GM12878 (cell line): Measurements from ENCODE around the gene ARID3B. TPM values are rescaled to one million over a fixed set of nuclear protein-coding genes. Genes with fewer than 3 reads are reported as not detected.

Source experiments
- BCL11A ChIP-seq: IDR thresholded peaks from 2 replicates; pipeline ENCODE4 v1.6.1; 2011; ENCODE audit warnings: low read depth, low read length
- E4F1 ChIP-seq: fragments of 450-650 bp; IDR thresholded peaks from 2 replicates; pipeline ENCODE4 v1.6.1; 2018; ENCODE audit warnings: borderline replicate concordance, mild to moderate bottlenecking; ENCODE audit not compliant: partially characterized antibody
- ESRRA ChIP-seq: IDR thresholded peaks from 2 replicates; pipeline ENCODE4 v1.6.1; 2012; ENCODE audit warnings: mild to moderate bottlenecking, low read length, improper control_type of control experiment
- MTA3 ChIP-seq: IDR thresholded peaks from 2 replicates; pipeline ENCODE4 v1.6.1; 2012; ENCODE audit warnings: low read length, inconsistent platforms, borderline replicate concordance
- MYC ChIP-seq: IDR thresholded peaks from 2 replicates; pipeline ENCODE4 v1.6.1; 2011; ENCODE audit warnings: mild to moderate bottlenecking, low read length, moderate library complexity, inconsistent platforms; ENCODE audit not compliant: insufficient read depth, insufficient replicate concordance, insufficient read length, severe bottlenecking
- PAX8 ChIP-seq: fragments of 450-650 bp; IDR thresholded peaks from 2 replicates; pipeline ENCODE4 v1.6.1; 2017; ENCODE audit warnings: mild to moderate bottlenecking, moderate library complexity
- POLR2AphosphoS2 ChIP-seq: IDR thresholded peaks from 2 replicates; pipeline ENCODE4 v1.6.1; 2011; ENCODE audit warnings: low read depth, mild to moderate bottlenecking, low read length, improper control_type of control experiment, moderate library complexity
- POU2F2 ChIP-seq: IDR thresholded peaks from 3 replicates; pipeline ENCODE4 v1.6.1; 2011; ENCODE audit warnings: low read depth, mild to moderate bottlenecking, low read length, borderline replicate concordance
- RELB ChIP-seq: fragments of 450-650 bp; IDR thresholded peaks from 2 replicates; pipeline ENCODE4 v1.6.1; 2017; ENCODE audit warnings: low read depth, mild to moderate bottlenecking, moderate library complexity
- RFX5 ChIP-seq: IDR thresholded peaks from 2 replicates; pipeline ENCODE4 v1.6.1; 2011; ENCODE audit warnings: low read depth, low read length, improper control_type of control experiment
- SMARCA5 ChIP-seq: fragments of 450-650 bp; IDR thresholded peaks from 2 replicates; pipeline ENCODE4 v1.6.1; 2017; ENCODE audit warnings: mild to moderate bottlenecking
- ZNF384 ChIP-seq: IDR thresholded peaks from 2 replicates; pipeline ENCODE4 v1.6.1; 2012; ENCODE audit warnings: low read depth, mild to moderate bottlenecking, low read length, improper control_type of control experiment, borderline replicate concordance
- polyA plus RNA-seq, 11 experiments: library from polyadenylated mRNA; depleted of rRNA in 4 of 11; unstranded in 6 of 11; stranded (reverse) in 5 of 11; fragments of >200 nt; fragmentation: Nextera tagmentation in 4 of 11; fragmentation: Illumina TruSeq in 1 of 11; extraction: Ambion mirVana in 4 of 11; extraction: Trizol in 1 of 11; gene quantifications; 1 replicate in 1 of 11; 2 replicates in 10 of 11; pipeline versions ENCODE4 v1.2.1 to v1.2.3, GENCODE V29; 2011 to 2016; ENCODE audit warnings: inconsistent platforms in 2 of 11, missing spikeins in 2 of 11, low read depth in 1 of 11
- total RNA-seq, 4 experiments: library from RNA; depleted of rRNA in 3 of 4; stranded (reverse); fragments of >200 nt in 3 of 4; fragmentation: Illumina TruSeq in 1 of 4; extraction: Trizol in 1 of 4; gene quantifications; 2 replicates each; pipeline versions ENCODE4 v1.2.1 to v1.2.3, GENCODE V29; 2013 to 2021

ARID3B gene
- total and polyA plus RNA-seq, 10 of the 15 experiments (the other 5 are each of a cell fraction or from before 2014, with no cell fraction given) = 1.1 to 33.4 (median 24.0) TPM

GRCh38 chr15:74578496-74578994 is 37.5 kb downstream of the ARID3B start (continued):
- TF ChIP-seq E4F1 = no peak
- no peak for TF ChIP-seq RELB
- TF ChIP-seq MYC = no peak
- TF ChIP-seq ZNF384 = no peak
- TF ChIP-seq POU2F2 = no peak
- TF ChIP-seq PAX8 = no peak
- TF ChIP-seq SMARCA5 = no peak
- TF ChIP-seq RFX5 = no peak
- TF ChIP-seq BCL11A = no peak
- TF ChIP-seq ESRRA = no peak
- no peak for TF ChIP-seq POLR2AphosphoS2
- no peak for TF ChIP-seq MTA3
